Fibroblast of skin of right biceps (primary cell): ENCODE data around the gene ANKRD11.
A peak's percentile ranks its signal among the peaks of the same experiment; 100 is the strongest.
"Not testable (repeated sequence)": the region's sequence is repeated elsewhere in the genome, so short reads cannot be mapped to it uniquely, and the experiment has no call there.

ENCODE experiments used
- DNase-seq: peaks from one replicate; pipeline ENCODE4 v3.0.0-alpha.2; 2013

Gene ANKRD11

DNA sequence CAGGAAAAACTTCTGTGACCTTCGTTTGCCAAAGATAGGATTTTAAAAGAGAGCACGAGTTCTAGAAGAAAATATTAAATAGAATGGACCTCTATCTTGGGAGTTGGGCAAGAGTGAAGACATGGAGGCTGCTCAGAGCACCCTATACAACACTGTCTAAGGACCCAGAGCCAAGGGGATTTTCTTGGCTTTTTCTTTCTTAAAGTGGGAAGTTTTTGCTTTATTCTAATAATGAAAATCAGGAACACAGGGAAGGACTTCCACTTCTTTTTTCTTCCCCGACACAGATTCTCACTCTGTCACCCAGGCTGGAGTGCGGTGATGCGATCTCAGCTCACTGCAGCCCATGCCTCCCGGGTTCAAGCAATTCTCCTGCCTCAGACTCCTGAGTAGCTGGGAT is 178.7 kb downstream of the ANKRD11 start:
- no peak for DNase-seq

DNA sequence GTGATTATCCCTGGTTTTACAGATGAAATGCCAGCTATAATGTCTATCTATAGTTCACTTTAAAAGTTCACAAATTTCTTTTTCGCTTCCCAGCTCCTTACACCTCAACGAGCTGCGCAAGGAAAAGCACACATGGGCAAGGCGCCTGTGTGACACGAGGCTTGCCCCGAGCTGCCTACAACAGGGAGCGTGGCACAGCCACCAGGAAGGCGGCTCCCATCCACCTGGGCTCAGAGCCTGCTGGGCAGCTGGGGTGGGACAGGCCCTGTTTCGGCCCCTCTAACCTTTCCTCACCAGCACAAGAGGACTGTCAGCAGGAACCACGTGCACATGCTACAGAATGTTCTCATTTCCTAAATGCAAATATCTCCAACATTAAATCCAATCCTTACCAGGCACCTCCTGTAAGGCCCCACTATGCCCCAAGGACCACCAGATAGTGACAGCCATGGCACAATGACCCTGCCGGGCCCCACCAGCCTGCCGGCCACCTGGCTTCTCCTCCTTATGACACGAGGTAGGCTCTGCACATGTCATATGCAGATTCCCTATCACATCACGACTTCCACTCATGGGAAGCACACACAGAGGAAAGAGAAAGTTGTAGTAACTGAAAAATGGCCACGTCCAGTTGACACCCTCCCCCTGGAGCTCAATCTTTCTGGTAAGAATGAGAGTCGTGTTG is 180.8 kb downstream of the ANKRD11 start:
- DNase-seq = no peak

DNA sequence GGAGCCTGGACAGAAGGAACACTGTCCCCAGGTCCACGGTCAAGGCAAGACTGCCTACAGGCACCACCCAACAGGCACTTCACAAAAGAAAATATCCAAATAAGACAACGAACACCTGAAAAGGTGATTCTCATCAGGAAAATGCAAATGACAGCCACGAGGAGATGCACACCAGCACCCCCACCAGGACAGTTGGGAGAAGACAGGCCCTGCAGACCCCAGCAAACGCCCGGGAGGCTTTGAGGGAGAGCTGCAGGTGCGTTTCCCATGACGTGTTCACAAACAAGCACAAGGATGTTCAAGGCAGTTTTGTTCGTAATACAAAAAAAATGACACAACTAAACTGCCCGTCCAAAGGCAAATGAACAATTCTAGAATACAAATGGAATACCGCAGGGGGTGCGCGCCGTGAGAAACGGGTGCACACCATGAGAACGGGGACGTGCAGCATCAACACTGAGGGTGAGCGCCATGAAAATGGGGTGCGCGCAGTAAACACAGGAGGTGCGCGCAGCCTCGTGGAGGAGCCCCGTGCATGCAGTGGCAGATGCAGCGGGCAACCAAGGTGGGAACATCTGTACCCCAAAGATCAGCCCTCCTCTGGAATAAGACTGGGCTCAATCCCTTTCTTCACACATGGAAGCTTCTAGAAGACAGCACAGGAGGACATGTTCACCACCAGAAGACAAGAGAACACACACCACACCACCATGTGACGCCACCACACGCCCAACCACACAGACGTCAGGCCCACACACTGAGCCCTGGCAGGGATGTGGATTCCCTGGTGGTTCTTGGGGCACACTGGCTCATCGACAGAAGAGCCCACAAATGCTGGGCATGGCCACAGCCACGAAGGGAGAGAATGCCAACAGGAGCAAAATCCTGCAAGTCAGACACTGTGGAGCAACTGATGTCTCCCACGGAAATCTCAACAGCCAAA is 181.7 kb downstream of the ANKRD11 start:
- DNase-seq = no peak

DNA sequence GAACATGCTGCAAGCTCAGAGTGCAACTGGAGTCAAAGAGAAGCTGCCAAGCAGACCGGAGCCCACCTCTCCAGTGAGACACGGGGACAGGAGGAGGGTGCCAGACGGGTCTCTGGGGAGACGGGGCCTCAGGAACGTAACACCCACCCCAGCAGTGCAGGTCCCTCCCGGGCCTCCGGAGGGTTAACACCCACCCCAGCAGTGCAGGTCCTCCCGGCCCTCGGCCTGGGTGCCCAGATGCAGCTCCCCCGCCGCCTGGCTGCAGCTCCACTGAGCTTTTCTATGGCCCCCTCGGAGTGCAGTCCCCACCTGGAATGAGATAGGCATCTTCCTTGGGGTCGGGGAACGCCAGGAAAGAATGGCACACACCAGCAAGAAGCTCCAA is 182.9 kb downstream of the ANKRD11 start:
- no peak for DNase-seq

DNA sequence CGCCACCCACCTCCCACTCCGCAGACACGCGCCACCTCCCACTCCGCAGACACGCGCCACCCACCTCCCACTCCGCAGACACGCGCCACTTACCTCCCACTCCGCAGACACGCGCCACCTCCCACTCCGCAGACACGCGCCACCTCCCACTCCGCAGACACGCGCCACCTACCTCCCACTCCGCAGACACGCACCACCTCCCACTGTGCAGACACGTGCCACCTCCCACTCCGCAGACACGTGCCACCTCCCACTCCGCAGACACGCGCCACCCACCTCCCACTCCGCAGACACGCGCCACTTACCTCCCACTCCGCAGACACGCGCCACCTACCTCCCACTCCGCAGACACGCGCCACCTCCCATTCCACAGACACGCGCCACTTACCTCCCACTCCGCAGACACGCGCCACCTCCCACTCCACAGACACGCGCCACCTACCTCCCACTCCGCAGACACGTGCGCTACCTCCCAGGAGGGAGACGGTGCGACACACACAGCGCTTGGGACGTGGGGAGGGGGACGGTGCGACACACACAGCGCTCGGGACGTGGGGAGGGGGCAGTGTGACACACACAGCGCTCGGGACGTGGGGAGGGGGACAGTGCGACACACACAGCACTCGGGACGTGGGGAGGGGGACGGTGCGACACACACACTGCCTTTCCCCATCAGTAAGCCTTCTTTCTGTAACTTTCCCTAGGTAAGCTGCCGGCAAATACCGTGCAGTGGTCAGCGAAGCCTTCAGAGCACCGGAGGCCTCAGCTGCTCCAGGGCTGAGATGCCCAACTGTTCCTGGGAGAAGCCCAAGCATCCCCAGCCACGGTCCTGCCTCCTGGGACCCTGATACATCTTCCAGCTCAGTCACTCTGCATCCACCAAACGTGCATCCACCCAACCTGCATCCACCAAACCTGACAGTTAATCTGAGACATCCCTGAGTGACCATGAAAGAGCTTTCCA is 183.6 kb downstream of the ANKRD11 start:
- not testable (repeated sequence) for DNase-seq

DNA sequence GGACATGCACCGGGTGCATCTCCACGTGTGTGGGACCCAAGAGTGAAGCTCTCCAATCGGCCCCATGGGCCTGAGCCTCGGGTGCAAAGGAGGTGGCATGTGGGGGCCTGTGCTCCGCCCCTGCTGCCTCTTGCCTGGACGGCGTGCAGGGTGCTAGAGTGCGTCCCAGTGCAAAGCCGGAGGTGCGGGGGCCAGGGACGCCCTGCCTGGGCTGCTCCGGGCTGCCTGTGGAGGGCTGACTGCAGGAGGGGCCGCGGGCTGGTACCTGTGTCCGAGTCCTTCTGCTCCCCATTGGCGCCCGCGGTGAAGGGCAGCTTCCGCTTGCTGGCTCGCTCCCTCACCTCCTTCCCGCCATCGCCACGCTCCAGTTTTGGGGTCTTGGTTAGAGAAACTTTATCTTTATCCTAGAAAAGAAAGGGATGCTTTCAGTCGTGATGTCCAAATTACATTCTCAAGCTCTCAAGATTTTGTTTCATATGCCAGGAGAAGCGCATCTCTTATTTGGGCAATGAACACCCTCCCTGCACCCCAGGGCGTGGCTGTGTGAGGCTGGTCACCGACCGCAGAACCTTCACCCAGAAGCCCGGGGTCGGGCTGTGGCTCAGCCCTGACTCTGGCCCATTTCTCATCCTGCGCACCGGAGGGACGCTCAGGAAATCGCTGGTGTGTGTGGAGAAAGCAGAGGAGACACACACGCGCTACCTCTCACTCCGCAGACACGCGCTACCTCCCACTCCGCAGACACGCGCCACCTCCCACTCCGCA is 185.2 kb downstream of the ANKRD11 start:
- DNase-seq = no peak

- no peak for DNase-seq
Measured at GRCh38 chr16:89304181-89304851, 186.0 kb downstream of the ANKRD11 start.

- no peak for DNase-seq
Measured at GRCh38 chr16:89303617-89304016, 186.7 kb downstream of the ANKRD11 start.

DNA sequence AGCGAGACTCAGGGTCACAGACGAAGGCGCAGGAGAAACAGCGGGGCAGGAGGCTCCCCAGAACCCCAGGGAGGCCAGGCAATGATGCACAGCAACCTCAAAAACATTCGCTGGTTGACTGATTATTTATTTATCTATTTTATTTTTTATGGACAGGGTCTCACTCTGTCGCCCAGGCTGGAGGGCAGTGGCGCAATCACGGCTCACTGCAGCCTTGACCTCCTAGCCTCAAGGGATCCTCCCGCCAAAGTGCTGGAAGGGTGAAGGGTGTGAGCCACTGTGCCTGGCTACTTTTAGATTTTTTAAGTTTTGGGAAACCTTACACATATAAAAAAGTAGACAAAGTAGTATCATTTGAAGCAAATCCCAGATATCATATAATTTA is 189.4 kb downstream of the ANKRD11 start:
- DNase-seq = no peak

DNA sequence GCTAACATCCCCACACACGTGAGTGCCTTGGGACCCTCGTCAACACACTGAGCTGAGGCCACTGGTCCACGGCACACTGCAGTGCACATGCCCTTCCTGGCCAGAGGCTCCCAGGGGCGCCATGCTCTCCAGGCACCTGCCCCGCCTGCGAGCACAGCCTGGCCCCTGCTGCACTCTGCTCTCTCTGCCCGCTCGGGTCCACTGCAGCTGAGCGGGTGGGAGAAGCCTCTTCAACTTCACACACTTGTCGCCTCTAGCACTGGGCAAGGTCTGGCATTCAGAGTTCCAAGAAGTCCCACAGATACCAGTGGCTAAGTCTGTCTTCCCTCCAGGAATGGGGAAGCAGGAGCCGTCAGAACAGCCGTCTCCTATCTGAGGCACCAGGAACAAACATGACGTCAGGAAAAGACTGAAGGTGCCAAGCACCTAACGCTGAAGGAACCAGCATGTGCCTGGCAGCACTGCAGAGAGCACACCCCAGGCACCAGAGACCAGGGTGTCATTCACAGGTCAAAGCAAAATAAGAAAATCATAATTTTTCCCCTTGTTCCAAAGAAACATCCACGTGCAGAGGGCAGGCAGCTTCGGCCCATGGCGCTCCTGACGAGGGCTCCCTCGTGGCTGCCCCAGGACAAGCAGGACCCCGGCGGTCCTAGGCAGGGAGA is 189.9 kb downstream of the ANKRD11 start:
- no peak for DNase-seq

- not testable (repeated sequence) for DNase-seq
Measured at GRCh38 chr16:89299357-89300111, 190.8 kb downstream of the ANKRD11 start.

DNA sequence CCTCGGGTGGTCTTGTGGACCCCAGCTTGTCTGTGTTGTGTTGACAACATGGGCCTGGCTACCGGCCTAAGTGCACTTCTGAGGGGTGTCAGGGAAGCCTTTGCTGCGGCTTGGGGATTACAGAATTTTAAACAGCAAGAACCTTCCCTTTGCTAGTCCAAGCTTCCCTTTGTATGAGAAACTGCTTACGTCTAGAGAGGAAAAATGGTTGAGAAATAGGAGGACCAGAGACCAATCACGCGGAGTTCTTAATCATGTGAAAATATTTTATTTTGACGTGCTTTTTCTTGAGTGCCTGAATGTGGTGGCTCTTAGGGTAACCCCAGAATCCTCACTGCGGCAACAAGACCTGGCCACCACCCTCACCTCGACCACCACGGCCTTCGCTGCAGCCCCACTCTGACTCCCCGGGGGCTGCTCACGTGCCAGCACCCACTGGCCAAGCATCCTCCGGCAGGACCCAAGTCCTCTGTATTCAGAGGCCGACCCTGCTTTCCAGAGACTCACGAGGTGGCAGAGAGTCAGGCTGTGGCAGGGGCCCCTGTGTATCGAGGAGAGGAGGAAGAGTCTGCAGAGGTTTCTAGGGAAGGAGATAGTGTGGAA is 191.6 kb downstream of the ANKRD11 start:
- DNase-seq = no peak

- DNase-seq = no peak
Measured at GRCh38 chr16:89297910-89298545, 192.3 kb downstream of the ANKRD11 start.

DNA sequence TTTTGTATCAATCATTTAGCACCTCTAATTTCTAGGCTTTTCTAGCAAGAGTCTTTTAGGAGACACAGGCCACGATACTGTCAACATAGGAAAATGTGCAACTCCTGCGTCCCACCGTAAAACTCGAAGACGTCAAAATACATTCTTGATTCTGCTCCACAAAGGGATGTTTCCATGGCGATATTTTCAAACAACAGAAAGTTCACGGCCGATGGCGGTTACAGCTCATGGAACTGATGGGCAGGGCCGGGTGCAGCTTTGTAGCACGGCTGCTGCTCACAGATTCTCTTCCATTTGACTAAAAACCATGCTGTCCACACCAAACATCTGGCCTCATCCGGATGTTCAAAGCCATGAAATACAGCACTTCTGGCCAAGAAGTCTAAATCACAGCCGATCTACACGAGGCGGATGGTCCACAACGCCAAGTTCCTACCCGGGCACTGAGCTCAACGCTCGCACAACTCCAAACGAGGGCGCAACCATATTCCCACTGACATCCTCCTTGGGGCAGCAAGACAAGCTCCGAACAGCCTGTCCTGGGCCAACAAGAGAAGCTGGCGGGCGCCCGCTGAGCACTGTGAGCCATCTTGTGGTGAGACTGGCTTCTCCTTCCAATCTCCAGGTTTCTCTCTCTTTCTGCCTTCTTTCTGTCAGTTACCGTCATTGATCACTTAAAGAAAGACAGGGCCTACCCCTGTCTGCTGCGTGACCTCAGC is 193.0 kb downstream of the ANKRD11 start:
- peak; percentile 21 for DNase-seq

- no peak for DNase-seq
Measured at GRCh38 chr16:89295915-89296314, 194.4 kb downstream of the ANKRD11 start.

DNA sequence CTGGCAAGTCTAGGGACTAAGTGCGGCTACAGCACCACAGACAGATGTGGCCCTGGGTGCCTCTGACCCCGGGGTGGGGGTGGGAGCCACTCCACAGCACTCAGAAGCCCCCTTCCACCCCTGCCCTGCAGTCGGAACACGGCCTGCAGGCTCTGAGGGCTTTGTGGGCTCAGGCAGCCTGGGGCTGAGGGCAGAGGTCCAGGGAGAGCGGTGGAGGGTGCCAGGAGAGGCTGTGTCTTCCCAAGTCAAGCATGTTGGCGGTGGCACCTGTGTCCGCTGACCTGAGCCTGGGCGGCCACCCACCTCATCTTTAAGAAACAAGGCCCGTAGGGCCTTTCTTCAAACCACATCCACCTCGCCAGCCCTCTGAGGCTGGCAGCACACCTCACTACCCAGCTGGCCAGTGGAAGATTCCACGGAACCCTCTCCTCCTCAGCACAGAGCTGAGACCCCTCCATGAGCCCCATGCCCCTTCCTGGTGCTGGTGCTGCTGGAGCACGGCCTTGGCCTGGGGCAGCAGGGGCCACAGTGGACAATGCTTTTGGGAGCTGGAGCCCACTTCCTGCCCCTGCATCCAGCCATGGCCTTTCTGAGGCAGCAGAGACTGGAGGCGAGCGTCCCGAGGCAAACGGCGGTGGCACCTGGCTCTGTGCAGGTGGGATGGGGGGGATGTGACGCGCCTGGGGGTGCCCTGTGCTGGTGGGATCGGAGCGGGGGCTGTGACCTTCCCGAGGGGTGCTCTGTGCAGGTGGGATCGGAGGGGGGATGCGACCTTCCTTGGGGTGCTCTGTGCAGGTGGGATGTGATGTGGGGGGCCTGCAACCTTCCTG is 195.1 kb downstream of the ANKRD11 start:
- DNase-seq = no peak

DNA sequence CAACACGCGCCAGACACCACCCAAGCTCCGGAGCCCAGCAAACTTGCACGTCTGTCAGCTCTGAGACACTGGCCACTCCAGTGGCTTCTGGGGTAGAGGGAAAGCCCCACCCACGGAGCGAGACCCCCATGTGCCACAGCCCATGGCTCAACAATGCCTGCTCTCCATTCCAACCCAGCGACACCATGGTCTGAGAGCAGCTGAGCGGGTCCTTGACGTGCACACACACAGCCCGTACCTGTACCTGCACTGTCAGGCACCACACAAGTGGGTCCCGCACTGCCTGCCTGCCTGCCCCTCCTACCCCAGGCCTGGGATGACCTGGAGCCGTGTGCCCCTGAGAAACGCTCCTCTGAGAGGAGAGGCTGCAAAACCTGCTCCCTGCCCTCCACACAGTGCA is 195.9 kb downstream of the ANKRD11 start:
- no peak for DNase-seq
